K562 (cell line): ENCODE measurements around the gene CASP2. TPM values are rescaled to one million over a fixed set of nuclear protein-coding genes. Genes with fewer than 3 reads are reported as not detected.

Experiments used
- BCOR ChIP-seq: fragments of 450-650 bp; IDR thresholded peaks from 2 replicates; pipeline ENCODE4 v1.6.1; 2016
- BRD9 ChIP-seq: fragments of 450-650 bp; IDR thresholded peaks from 2 replicates; pipeline ENCODE4 v1.6.1; 2018; ENCODE audit warnings: low read depth; ENCODE audit not compliant: partially characterized antibody
- CSDE1 ChIP-seq, 2 experiments: fragments of 450-650 bp; IDR thresholded peaks; 2 replicates each; pipeline ENCODE4 v1.6.1; 2016; ENCODE audit warnings: mild to moderate bottlenecking in 1 of 2
- ELF4 ChIP-seq: fragments of 450-650 bp; formaldehyde crosslinking; IDR thresholded peaks from 2 replicates; pipeline ENCODE4 v1.4.0; 2022; ENCODE audit warnings: missing genetic modification characterization
- GABPB2 ChIP-seq: fragments of 250-450 bp; sonication (Bioruptor Pico); conservative IDR thresholded peaks from 2 replicates; pipeline ENCODE4 v1.5.1; 2021; ENCODE audit warnings: mild to moderate bottlenecking
- HDAC6 ChIP-seq: IDR thresholded peaks from 2 replicates; pipeline ENCODE4 v1.6.1; 2012; ENCODE audit warnings: low read depth, mild to moderate bottlenecking, control low read depth, inconsistent platforms, low read length, moderate library complexity
- KDM2B ChIP-seq: fragments of 250-450 bp; sonication (Bioruptor Pico); IDR thresholded peaks from 2 replicates; pipeline ENCODE4 v1.8.0; 2021; ENCODE audit warnings: mild to moderate bottlenecking, moderate library complexity
- LARP7 ChIP-seq: fragments of 450-650 bp; IDR thresholded peaks from 2 replicates; pipeline ENCODE4 v1.6.1; 2016
- LEF1 ChIP-seq: fragments of 450-650 bp; IDR thresholded peaks from 2 replicates; pipeline ENCODE4 v1.6.1; 2016; ENCODE audit warnings: mild to moderate bottlenecking
- MED1 ChIP-seq: sonication (generic); formaldehyde crosslinking; IDR thresholded peaks from 2 replicates; pipeline ENCODE4 v1.8.1; 2023; ENCODE audit warnings: missing genetic modification reagents, borderline replicate concordance
- PCBP2 ChIP-seq: fragments of 200-400 bp; formaldehyde crosslinking; IDR thresholded peaks from 2 replicates; pipeline ENCODE4 v1.6.1; 2018; ENCODE audit warnings: low read length, low read depth, mild to moderate bottlenecking, moderate library complexity; ENCODE audit not compliant: poor library complexity, severe bottlenecking
- PHF8 ChIP-seq: fragments of 200-600 bp; sonication (generic); IDR thresholded peaks from 2 replicates; pipeline ENCODE4 v1.6.1; 2012; ENCODE audit warnings: mixed run types, mild to moderate bottlenecking, inconsistent platforms, low read length, moderate library complexity, borderline replicate concordance
- POLR2B ChIP-seq: fragments of 450-650 bp; IDR thresholded peaks from 2 replicates; pipeline ENCODE4 v1.6.1; 2018; ENCODE audit warnings: low read depth; ENCODE audit not compliant: partially characterized antibody
- PTRF ChIP-seq: fragments of 450-650 bp; IDR thresholded peaks from 2 replicates; pipeline ENCODE4 v1.6.1; 2016; ENCODE audit warnings: mild to moderate bottlenecking, missing genetic modification characterization, missing compliant biosample characterization
- SMAD1 ChIP-seq: fragments of 150-350 bp; IDR thresholded peaks from 2 replicates; pipeline ENCODE4 v1.6.1; 2014; ENCODE audit warnings: low read length, low read depth; ENCODE audit not compliant: partially characterized antibody
- TAF1 ChIP-seq: IDR thresholded peaks from 2 replicates; pipeline ENCODE4 v1.6.1; 2011; ENCODE audit warnings: mild to moderate bottlenecking, low read length, moderate library complexity; ENCODE audit not compliant: insufficient read depth, control insufficient read depth, severe bottlenecking; ENCODE audit errors: extremely low read depth
- TAF9B ChIP-seq: fragments of 450-650 bp; IDR thresholded peaks from 2 replicates; pipeline ENCODE4 v1.6.1; 2018; ENCODE audit warnings: mild to moderate bottlenecking; ENCODE audit not compliant: partially characterized antibody
- TBP ChIP-seq: optimal IDR thresholded peaks from 2 replicates; pipeline ENCODE3; 2011; ENCODE audit warnings: low read depth, low read length, improper control_type of control experiment
- YY1 ChIP-seq, 3 experiments: IDR thresholded peaks; 2 replicates each; pipeline ENCODE4 v1.6.1; 2011; ENCODE audit warnings: low read length in 2 of 3, mild to moderate bottlenecking in 2 of 3, moderate library complexity in 2 of 3, borderline replicate concordance in 1 of 3, control low read depth in 1 of 3, low read depth in 1 of 3; ENCODE audit not compliant: insufficient read depth in 3 of 3, insufficient replicate concordance in 2 of 3, control insufficient read depth in 1 of 3, insufficient read length in 1 of 3; ENCODE audit errors: extremely low read depth in 1 of 3
- ZNF12 ChIP-seq: sonication (generic); formaldehyde crosslinking; IDR thresholded peaks from 2 replicates; pipeline ENCODE4 v1.4.0; 2020; ENCODE audit warnings: mild to moderate bottlenecking, missing genetic modification reagents
- ZNF583 ChIP-seq: fragments of 250-450 bp; sonication (Bioruptor Pico); IDR thresholded peaks from 2 replicates; pipeline ENCODE4 v1.4.0; 2020
- ZNF707 ChIP-seq: fragments of 250-450 bp; sonication (Bioruptor Pico); conservative IDR thresholded peaks from 2 replicates; pipeline ENCODE4 v1.8.0; 2022; ENCODE audit warnings: inconsistent platforms, mild to moderate bottlenecking, moderate library complexity
- ZNF77 ChIP-seq: fragments of 250-450 bp; sonication (Bioruptor Pico); IDR thresholded peaks from 2 replicates; pipeline ENCODE4 v1.5.0; 2020
- polyA plus RNA-seq, 8 experiments: library from polyadenylated mRNA; depleted of rRNA in 4 of 8; stranded (reverse) in 5 of 8; unstranded in 3 of 8; fragments of >200 nt; fragmentation: Nextera tagmentation in 2 of 8; fragmentation: Illumina TruSeq in 1 of 8; extraction: Ambion mirVana in 2 of 8; extraction: Trizol in 1 of 8; gene quantifications; 2 replicates each; pipeline versions ENCODE4 v1.2.1 to v1.2.3, GENCODE V29; 2011 to 2014; ENCODE audit warnings: inconsistent platforms in 1 of 8, missing spikeins in 1 of 8
- total RNA-seq, 7 experiments: library from RNA; depleted of rRNA in 6 of 7; stranded (reverse); fragments of >200 nt in 6 of 7; fragmentation: Illumina TruSeq in 2 of 7; extraction: Trizol in 2 of 7; gene quantifications; 2 replicates each; pipeline versions ENCODE4 v1.2.1 to v1.2.3, GENCODE V29; 2011 to 2021; ENCODE audit warnings: low replicate concordance in 1 of 7
- TF ChIP-seq, protein P1 (sequence below): fragments of 450-650 bp; IDR thresholded peaks from 2 replicates; pipeline ENCODE4 v1.6.1; 2014; ENCODE audit warnings: low read depth, mild to moderate bottlenecking, moderate library complexity, borderline replicate concordance
- TF ChIP-seq, protein P2 (sequence below), 2 experiments: fragments of 200-800 bp in 1 of 2; sonication (Bioruptor generic) in 1 of 2; sonication (generic) in 1 of 2; formaldehyde crosslinking in 1 of 2; IDR thresholded peaks in 1 of 2; conservative IDR thresholded peaks in 1 of 2; 2 replicates each; pipeline versions ENCODE4 v1.5.0 to v1.6.1; 2016 to 2020; ENCODE audit warnings: missing compliant biosample characterization in 1 of 2, missing genetic modification characterization in 1 of 2, missing genetic modification reagents in 1 of 2

CASP2 gene
- total and polyA plus RNA-seq, 9 of the 15 experiments (the other 6 are each of a cell fraction or from before 2014, with no cell fraction given), result 18.8 to 64.9 (median 24.1) TPM

DNA sequence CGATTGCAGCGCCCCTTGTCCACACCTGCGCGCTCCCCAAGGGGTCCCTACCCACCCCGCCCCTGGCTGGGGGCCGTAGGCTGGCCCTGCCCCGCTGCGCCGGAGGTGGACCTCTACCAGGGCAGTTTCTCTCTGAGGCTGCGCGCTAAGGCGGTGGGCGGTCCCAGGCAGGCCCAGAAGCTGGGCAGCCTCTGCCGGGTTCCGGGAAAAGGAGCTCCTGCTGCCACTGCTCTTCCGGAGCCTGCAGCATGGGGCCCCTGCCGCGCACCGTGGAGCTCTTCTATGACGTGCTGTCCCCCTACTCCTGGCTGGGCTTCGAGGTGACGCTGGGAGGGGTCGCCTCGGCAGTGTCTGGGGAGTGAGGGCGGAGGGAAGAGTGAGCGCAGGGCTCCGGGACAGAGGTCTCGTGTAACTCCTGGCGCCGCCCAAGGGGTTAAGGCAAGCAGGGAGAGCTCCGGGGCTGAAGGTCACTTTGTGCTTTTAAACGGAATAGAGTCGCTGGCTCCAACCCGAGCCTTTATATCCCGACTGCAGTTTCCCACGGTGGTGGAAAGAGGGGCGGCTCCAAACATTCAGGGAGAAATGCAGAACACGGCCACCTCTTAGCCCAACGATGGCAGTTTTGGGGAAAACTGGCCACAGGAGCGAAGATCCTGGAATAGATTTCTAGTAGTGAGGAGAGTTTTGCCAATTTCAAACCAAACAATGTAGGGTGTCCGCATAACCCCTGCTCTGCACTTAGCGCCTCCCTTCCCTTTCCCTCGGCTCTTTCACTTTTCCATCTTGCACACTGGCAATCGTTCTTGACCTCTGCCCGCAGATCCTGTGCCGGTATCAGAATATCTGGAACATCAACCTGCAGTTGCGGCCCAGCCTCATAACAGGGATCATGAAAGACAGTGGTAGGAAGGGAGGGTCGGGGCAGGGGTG lies 24.6 kb upstream of the CASP2 start, which contains the start of gene GSTK1 (continued):
- no peak for TF ChIP-seq ZNF707 (CRISPR knock-in tag)
- 0 out of 2 replicates have a peak, but pooled peaks have one; percentile 20 for TF ChIP-seq LARP7
- TF ChIP-seq HDAC6, result 0 out of 2 replicates have a peak, but pooled peaks have one; percentile 88
- TF ChIP-seq, protein P1, sequence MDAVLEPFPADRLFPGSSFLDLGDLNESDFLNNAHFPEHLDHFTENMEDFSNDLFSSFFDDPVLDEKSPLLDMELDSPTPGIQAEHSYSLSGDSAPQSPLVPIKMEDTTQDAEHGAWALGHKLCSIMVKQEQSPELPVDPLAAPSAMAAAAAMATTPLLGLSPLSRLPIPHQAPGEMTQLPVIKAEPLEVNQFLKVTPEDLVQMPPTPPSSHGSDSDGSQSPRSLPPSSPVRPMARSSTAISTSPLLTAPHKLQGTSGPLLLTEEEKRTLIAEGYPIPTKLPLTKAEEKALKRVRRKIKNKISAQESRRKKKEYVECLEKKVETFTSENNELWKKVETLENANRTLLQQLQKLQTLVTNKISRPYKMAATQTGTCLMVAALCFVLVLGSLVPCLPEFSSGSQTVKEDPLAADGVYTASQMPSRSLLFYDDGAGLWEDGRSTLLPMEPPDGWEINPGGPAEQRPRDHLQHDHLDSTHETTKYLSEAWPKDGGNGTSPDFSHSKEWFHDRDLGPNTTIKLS, result peak; percentile 72; the same call in 1 of the 2 replicates
- peak; percentile 86 for TF ChIP-seq TBP
- TF ChIP-seq PTRF (tag), result no peak
- TF ChIP-seq PHF8, result peak; percentile 100
- TF ChIP-seq ZNF77 (CRISPR knock-in tag), result peak; percentile 76; the same call in 1 of the 2 replicates
- peak; percentile 97 for TF ChIP-seq POLR2B
- no peak for TF ChIP-seq ZNF583 (CRISPR knock-in tag)
- TF ChIP-seq ELF4 (CRISPR knock-in tag), result peak; percentile 31; the same call in 1 of the 2 replicates
- TF ChIP-seq, protein P2, sequence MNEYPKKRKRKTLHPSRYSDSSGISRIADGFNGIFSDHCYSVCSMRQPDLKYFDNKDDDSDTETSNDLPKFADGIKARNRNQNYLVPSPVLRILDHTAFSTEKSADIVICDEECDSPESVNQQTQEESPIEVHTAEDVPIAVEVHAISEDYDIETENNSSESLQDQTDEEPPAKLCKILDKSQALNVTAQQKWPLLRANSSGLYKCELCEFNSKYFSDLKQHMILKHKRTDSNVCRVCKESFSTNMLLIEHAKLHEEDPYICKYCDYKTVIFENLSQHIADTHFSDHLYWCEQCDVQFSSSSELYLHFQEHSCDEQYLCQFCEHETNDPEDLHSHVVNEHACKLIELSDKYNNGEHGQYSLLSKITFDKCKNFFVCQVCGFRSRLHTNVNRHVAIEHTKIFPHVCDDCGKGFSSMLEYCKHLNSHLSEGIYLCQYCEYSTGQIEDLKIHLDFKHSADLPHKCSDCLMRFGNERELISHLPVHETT (CRISPR knock-in tag; conservative IDR thresholded peaks at IDR 0.05 in 1 of 2, IDR thresholded peaks at IDR 0.05 in 1 of 2), result no peak
- TF ChIP-seq KDM2B (CRISPR knock-in tag), result no peak; the same call in 1 of the 2 replicates
- peak; percentile 93 for TF ChIP-seq TAF9B
- TF ChIP-seq BCOR, result 0 out of 2 replicates have a peak, but pooled peaks have one; percentile 36
- no peak for TF ChIP-seq MED1 (CRISPR knock-in tag)
- peak; percentile 90 for TF ChIP-seq TAF1
- peak; percentile 69 for TF ChIP-seq SMAD1
- peak; percentile 90; the same call in 1 of the 2 replicates for TF ChIP-seq GABPB2 (CRISPR knock-in tag)
- TF ChIP-seq BRD9, result peak; percentile 61
- TF ChIP-seq LEF1, result no peak
- peak in 2 of 3 experiments; percentile 28 to 68 for TF ChIP-seq YY1 (IDR thresholded peaks at IDR 0.05; ENCODE audit: borderline replicate concordance in 1 of 3, control insufficient read depth in 1 of 3, extremely low read depth in 1 of 3, insufficient read depth in 3 of 3, insufficient read length in 1 of 3, insufficient replicate concordance in 2 of 3, low read depth in 1 of 3, low read length in 2 of 3)
- TF ChIP-seq ZNF12 (CRISPR knock-in tag), result peak; percentile 60; the same call in 1 of the 2 replicates
- 0 out of 4 replicates have a peak, but pooled peaks of 1 of the 2 experiments have one; percentile 34 for TF ChIP-seq CSDE1 (IDR thresholded peaks at IDR 0.05)
- TF ChIP-seq PCBP2, result no peak
